DMS153 treated with DMSO at 0.1 percent for 48 hours (cell line): Measurements from ENCODE around the gene JDP2.
"Not testable (repeated sequence)": the region's sequence is repeated elsewhere in the genome, so short reads cannot be mapped to it uniquely, and the experiment has no call there.

ENCODE experiments used
- DNase-seq: peaks from one replicate; lab custom pipeline; 2025; ENCODE audit not compliant: unreplicated experiment; lab: John Stamatoyannopoulos, UW

JDP2 gene, protein sequence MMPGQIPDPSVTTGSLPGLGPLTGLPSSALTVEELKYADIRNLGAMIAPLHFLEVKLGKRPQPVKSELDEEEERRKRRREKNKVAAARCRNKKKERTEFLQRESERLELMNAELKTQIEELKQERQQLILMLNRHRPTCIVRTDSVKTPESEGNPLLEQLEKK

DNA sequence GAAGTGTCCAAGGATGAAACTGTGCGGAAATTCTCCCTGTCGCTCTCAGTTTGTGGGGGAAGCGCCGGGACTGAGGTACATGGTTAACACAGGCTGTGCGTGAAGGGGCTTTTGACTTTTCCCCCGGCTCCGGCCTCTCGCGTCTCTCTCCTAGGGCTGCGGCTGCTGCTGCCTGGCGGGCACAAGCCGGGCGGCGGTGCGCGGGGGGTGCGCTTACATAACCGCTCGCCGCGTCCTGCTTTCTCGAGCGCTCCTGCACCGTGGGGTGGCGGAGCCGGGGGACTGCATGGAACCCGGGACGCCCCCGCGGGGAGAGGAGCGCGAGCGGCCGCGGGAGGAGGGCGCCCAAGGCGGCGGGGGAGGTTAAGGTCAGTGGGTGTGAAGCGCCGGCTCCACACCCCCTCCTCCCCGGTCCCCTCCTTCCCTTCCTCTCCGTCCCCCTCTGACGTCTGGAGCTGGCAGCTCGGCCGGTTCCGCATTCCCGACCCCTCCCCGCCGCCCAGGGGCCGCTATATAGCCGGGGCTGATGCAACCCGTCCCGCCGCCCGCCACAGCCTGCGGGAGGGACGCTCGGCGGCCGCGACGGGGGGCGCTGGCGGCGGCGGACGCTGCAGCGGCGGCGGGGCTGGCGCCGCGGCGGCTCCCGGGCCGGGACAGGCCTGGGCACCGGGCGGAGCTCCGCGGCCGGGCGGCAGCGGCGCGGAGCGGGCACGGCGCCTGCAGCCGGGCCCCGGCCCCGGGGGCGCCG is at the start of gene JDP2:
Gene JDP2, plus strand, starts transcription at position 541 of the 748 bp plus-strand sequence. CDS start 9,899 bp downstream, outside the sequence.
- DNase-seq = no peak

DNA sequence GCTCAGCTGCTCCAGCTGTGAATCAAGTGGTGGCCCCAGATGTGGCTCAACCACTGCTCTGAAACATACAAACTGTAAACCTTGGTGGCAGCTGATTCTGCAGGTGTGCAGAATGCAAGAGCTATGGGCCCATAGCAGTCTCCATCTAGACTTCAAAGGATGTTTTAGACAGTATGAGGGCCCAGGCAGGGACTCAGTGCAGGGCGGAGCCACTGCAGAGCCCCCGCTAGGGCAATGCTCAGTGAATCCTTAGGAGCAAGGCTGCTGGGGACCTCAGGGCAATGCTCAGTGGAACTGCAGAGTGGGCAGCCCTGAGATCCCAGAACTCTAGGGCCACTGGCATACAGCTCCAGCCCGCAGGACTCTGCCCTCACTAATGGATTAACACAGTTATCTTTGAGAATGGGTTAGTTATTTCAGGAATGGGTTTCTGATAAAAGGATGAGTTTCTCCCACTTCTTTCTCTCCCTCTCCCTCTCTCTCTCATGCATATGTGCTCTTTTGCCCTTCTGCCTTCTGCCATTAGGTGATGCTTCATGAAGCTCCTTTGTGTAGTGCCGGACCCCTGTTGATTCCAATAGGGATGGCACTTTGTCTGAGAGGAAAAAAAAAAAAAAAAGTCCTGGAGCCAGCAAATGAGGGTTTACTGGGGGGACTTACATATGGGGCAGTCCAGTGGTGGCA is 48.4 kb upstream of the JDP2 start:
- no peak for DNase-seq

DNA sequence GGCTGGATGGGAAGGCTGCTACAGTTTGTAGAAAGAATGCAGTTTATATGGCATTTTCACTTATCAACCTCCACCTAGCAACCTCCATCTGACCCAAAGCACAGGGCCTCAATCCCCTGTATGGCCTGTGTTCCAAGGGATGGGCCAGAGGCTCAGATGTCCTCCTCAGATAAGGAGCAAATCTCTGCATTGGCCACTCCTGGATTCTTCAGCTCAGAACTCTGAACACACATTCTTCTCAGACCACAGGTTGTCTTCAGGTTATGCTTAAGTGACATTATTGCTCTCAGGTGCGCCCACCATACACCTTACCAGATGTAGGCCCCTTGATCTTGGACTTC is 47.9 kb upstream of the JDP2 start:
- DNase-seq = no peak

DNA sequence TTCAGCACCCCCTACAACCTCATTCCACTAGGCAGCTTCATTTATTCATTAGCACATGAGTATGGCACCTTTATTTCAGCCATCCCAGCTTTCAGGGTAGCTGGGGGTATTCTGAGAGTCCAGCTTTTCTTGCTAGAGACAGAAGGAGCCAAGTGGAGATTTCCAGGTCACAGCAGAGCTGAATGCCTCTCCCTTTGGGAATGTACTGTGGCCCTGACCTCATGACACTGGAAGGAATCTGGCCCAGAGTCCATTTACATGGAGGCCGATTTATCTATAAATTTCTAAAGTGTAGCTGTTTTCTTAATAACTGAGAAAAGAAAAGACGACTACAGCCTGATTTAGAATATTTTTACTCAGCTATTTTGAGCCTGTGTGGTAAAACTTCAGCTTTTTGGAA is 47.2 kb upstream of the JDP2 start:
- no peak for DNase-seq

DNA sequence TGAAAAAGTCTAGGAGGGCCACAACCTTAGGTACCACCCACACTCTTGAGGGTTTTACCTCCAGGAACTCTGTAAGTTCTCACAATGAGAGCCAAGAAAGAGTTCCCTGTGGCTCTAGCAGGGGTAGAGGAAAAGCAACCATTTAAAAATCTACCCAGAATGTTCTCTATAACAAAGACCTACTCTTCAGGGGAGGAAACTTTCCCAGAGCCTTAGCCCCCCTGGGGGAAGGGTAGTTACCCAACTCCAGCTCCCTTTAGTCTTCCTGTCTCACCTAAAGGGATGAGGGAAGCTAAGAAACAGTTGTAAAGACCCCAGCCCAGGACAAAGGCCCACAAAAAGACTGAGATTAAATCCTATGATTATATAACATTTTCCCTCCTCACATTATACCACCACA is 46.2 kb upstream of the JDP2 start:
- no peak for DNase-seq

DNA sequence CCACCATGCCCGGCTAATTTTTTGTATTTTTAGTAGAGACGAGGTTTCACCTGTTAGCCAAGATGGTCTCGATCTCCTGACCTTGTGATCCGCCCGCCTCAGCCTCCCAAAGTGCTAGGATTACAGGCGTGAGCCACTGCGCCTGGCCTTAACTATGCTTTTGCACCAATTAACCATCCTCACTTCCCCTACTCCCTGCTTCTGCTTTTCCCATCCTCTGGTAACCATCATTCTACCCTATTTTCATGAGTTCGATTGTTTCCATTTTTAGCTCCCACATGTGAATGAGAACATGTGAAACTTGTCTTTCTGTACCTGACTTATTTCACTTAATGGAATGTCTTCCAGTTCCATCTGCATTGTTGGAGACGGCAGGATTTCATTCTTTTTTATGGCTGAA is 44.6 kb upstream of the JDP2 start:
- DNase-seq = not testable (repeated sequence)

DNA sequence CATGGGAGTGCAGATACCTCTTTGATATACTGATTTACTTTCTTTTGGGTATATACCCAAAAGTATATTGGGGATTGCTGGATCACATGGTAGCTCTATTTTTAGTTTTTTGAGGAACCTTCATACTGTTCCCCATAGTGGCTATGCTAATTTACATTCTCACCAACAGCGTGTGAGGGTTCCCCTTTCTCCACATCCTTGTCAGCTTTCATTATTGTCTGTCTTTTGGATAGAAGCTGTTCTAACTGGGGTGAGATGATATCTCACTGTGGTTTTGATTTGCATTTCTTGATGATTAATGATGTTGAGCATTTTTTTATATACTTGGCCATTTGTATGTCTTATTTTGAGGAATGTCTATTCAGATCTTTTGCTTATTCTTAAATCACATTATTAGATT is 44.1 kb upstream of the JDP2 start:
- no peak for DNase-seq

DNA sequence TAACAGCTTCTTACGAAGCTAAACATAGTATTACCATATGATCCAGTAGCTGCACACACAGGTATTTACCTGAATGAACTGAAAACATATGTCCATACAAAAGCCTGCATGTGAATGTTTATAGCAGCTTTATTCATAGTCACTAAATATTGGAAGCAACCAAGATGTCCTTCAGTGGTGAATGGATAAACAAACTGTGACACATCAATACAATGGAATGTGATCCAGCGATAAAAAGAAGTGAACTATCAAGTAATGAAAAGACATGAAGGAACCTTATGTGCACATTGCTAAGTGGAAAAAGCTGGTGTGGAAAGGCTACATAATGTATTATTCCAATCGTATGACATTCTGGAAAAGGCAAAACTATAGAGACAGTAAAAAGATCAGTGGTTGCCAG is 38.1 kb upstream of the JDP2 start:
- no peak for DNase-seq

DNA sequence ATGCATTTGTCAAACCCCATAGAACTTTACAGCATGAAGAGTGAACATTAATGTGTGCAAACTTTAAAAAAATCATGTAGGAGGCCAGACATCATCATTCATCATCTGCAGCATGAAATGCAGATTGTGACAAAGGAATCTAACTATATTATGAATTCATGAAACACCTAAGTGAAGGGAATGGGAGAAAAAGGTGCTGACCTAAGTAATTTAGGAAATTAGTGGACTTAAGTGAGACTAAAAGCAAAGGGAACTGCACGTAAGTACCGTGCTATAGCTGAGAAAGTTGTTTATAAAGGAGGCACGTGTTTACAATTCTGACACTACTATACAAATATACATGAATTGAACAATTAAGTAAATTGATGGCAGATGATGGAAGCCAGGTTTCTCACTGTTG is 37.6 kb upstream of the JDP2 start:
- DNase-seq = no peak

DNA sequence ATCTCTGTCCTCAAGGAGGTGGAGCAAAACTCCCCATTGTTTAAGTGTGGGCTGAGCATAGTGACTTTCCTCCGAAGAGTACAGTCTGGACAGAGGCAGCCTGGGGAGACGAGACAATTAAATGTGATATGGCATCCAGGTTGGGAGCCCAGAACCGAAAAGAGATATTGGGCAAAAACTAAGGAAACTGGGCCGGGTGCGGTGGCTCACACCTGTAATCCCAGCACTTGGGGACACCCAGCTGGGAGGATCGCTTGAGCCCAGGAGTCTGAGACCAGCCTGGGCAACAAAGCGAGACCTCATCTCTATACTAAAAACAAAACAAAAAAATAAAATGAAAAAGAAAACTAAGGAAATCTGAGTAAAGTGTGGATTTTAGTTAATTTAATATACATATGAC is 35.9 kb upstream of the JDP2 start:
- DNase-seq = no peak

DNA sequence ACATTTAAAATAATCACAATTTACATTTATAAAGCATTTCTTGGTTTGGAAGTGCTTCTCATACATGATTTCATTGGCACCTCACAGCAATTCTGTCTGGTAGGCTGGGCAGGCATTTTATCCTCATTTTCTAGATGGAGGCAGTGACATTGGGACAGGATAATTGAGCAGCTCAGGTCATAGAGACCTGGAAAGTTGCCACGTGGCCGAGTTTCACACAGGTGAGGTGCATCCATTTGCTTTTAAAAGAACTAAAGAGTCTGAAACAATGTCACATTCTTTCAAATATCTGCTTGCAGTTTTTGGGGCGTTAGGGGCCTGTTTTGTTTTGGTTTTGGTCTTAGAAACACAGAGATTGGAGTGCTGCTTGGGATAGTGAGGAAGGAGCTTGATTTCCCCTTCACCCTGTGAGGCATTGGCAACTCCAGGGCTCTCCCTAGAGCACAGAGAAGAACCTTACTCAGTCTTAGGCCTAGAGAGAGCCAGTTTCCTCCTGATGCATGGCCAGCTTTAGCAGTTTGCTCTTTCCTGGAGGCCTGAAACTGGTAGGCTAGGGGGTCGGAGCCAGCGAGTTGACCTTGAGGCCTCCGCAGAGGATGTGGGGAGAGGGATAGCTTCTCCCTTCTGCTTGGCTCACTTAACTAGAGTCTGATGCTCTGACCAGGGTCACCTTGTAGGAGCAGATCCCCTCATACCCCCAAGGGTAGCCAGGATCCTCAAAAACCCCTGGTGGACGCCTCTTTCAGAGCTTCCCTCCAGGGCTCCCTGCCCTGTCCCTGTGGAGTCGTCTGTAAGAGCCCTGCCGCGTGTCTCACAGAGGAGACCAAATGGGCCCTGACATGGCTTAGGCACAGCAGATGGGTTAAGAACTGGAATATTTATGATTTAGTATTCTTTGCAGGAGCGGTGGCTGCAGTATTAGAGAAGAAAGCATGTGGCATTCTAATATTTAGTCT is 34.9 kb upstream of the JDP2 start:
- DNase-seq = no peak

DNA sequence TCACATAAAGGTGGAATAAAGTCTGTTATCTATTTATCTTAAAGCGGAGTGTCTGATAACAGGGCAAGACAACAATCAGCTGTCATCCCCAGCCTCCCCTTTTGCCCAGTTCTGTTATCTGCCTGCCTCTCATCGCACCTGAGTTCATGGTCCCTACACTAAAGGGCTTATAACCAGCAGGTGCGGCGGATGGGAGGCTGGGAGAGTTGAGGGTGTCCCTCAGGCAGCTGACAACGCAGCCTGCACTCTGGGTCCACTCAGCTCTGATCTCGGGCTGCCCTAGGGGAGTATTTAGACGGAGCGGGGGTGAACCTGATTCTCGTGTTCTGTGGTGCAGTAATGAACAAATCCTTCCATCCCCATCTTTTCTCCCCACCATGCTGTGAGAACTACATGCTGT is 34.0 kb upstream of the JDP2 start:
- no peak for DNase-seq

DNA sequence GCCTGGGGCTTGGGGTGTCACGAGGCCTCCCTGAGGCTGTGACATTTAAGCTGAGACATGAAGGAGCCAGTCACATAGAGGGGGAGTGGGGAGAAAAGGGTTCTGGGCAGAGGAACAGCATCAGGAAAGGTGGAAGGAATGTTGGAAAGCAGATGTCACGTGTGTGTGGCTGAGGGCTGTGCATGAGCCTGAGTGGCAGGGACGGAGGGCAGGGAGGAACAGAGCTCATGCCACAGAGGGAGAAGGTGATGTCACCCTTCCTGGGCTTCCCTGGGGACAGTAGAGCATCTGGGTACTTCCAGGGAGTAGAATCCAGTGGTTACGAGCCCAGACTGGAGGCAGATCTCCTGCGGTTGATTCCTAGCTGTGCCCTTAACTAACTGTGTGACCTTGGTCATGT is 32.0 kb upstream of the JDP2 start:
- DNase-seq = no peak

DNA sequence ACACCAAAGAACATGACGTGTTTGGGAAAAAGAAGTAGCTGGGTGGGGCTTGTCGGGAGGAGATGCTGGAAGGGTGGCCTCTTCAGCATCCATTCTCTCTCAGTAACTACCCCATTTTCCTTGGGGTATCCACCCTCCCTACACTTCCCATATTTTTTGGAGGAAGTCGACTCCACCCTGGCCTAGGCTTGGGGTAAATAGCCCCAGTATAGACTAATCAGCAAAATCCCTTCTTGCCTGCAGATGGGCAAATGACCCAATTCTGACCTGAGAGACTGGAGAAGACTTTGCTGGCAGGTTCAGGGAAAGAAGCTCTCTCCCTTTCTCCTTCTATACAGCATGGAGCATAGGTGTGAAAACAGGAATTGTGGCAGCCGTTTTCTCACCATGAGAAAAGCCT is 28.5 kb upstream of the JDP2 start:
- no peak for DNase-seq

DNA sequence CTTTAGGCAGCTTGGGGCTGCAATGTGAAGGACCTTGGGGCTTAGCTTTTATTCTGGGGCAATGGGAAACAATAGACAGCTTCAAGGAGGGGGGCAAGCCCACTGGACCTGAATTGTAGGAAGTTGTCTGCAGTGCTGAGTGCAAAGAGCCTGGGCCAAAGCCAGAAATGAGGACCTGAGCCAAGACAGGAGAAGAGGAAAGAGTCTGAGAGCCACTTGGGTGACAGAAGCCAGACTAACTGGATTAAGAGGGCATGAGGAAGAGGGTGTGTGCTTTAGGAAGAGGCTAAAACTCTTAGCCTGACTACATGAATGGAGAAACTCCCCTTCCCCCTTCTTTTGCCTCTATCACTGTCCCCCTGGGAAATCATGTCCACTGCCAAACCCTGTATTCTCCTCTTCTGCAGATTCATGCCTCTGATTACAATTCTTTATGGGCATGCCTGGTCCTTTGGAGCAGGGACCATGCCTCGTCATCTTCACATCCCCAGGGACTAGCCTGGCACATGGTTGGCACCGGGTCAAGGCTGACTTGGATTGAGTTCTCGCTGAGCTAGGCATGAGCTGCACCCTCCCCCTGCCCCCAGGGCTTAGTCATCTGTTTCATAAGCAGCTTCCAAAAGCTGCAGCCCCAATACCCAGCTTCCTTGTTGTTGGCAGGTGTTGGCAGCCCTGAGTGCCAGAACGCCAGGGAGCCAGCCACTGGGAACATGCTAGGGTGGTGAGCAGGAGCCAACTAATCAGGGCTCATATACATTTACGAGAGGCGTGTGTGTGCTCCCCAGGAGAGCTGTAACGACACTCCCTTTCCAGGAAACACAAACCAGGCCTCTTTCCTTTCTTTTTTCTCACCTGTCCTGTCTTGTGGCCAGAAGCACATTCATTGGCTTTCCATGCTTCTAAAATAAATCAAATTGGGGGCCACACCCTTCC is 27.7 kb upstream of the JDP2 start:
- peak; percentile 97 for DNase-seq

DNA sequence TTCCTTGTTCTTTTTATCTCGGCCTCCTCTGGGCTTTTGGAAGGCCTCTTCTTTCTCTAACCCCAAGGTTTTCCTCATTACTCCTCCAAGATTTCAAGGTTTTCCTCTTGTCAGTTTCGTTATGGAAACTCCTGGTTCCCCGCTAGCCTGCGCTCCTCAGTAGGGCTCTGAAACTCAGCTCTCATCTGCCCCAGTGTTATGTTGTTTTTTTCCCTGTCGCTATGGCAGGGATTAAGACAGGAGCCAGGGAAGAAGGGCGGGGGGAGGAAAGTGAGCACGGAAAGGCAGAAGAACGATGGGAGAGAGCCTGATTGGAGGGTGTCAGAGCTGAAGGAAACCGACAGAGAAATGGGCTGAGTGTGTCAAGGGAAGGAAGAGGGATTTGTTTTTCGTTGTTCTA is 26.5 kb upstream of the JDP2 start:
- no peak for DNase-seq

DNA sequence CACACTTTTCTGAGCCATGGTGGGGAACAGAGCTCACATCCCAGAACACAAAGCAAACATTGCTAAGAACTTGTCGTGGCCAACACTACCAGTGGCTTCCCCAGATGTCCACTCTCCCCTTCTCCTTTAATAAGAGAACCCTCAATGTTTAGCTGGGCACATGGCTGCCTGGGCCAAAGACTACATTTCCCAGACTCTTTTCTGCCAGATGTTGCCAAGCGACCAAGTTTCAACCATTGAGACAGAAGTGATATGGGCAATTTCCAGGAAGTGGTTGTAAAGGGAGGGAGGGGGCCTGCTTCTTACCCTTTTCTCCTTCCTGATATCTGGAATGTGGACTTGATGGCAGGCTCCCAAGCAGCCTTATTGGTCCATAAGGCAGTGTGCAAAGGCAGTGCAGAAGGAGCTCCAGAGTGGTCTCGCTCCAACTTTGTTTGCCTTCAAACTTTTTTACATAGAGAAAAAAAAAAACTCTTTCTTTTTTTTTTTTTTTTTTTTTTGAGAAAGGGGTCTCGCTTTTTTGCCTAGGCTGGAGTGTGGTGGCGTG is 24.9 kb upstream of the JDP2 start:
- no peak for DNase-seq

DNA sequence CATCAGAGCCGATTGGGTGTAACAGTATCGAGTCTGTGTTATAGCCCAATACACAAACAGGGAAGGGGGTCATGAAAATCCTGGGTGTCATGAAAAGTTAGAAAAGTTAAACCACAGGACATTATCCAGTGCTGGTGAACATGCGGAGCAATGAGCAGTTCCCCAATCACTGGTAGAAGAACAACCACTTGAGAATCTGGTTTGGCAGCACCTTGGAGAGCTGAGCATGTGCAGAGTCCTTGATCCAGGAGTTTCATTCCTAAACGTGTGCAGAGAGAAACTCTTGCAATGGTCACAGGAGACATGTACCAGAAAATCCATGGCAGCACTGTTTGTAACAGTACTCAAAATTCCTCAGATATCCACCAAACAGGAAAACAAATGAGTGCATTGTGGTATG is 23.0 kb upstream of the JDP2 start:
- DNase-seq = no peak

DNA sequence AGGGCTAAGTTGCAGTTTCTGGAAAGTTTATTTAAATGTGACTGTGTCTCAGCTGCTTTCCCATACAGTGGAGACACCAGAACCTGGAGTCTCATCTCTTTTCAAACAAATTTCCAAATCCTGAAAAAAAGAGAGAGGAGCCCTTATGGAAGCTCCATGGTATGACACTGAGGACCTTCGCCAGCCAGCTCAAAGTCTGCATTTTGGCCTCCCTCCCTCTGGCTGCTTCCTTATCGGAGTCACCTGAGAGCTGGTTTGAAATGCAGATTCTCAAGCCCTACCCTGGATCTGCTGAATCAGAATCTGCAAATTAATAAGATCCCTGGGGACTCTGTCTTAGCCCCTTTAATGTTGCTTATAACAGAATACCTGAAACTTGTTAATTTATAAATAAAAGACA is 21.7 kb upstream of the JDP2 start:
- DNase-seq = no peak

DNA sequence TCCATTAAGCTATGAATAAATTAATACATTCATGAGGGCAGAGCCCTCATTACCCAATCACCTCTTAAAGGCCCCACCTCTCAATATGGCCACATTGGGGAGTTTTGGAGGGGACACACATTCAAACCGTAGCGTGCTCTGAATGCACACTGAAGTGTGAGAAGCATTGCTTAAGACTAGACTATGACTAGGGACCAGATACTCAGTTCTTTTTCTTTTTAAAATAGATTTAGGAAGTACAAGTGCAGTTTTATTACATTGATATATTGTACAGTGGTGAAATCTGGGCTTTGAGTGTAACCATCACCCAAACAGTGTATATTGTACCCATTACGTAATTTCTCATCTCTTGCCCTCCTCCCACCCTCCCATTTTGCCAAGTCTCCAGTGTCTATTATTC is 21.0 kb upstream of the JDP2 start:
- DNase-seq = no peak
